Keratinocyte (primary cell): ENCODE results near the gene TRAPPC6A. TPM values are rescaled to one million over a fixed set of nuclear protein-coding genes. Genes with fewer than 3 reads are reported as not detected.

Experiments
- DNase-seq: peaks from one replicate; pipeline ENCODE4 v3.0.0-alpha.2; 2011; ENCODE audit warnings: low read depth, missing footprints, low spot score
- FAIRE-seq: peaks from 2 replicates; lab custom pipeline; 2011; peaks lifted over from hg19 to GRCh38; lab: Jason Lieb, UNC
- H2AFZ ChIP-seq: 2 replicates; pipeline ENCODE4 v1.6.0; 2012; ENCODE audit warnings: low read length, control low read depth, inconsistent platforms; ENCODE audit not compliant: control insufficient read depth
- H3K27ac ChIP-seq: 2 replicates; pipeline ENCODE4 v1.5.1; 2011; ENCODE audit warnings: low read length; ENCODE audit not compliant: control insufficient read depth, insufficient read depth
- H3K27me3 ChIP-seq: 3 replicates; pipeline ENCODE4 v1.6.0; 2011; ENCODE audit warnings: low read length; ENCODE audit not compliant: control insufficient read depth, insufficient read depth; ENCODE audit errors: extremely low read depth
- H3K36me3 ChIP-seq, 2 experiments: 2 replicates in 1 of 2; 3 replicates in 1 of 2; pipeline ENCODE4 v1.5.1; 2011; ENCODE audit warnings: low read length in 2 of 2, mild to moderate bottlenecking in 1 of 2; ENCODE audit not compliant: control insufficient read depth in 2 of 2, insufficient read depth in 2 of 2; ENCODE audit errors: extremely low read depth in 1 of 2
- H3K4me1 ChIP-seq: 3 replicates; pipeline ENCODE4 v1.5.1; 2011; ENCODE audit warnings: low read length; ENCODE audit not compliant: control insufficient read depth, insufficient read depth; ENCODE audit errors: extremely low read depth
- H3K4me2 ChIP-seq: 3 replicates; pipeline ENCODE4 v1.6.0; 2011; ENCODE audit warnings: low read depth, low read length; ENCODE audit not compliant: control insufficient read depth, insufficient read depth; ENCODE audit errors: extremely low read depth
- H3K4me3 ChIP-seq, 3 experiments: fragments of 200-600 bp in 1 of 3; sonication (generic) in 1 of 3; 2 replicates in 2 of 3; 3 replicates in 1 of 3; pipeline ENCODE4 v1.5.1; 2011 to 2016; ENCODE audit warnings: low read length in 3 of 3, mild to moderate bottlenecking in 3 of 3, control low read depth in 2 of 3, inconsistent platforms in 1 of 3, low read depth in 1 of 3, mixed read lengths in 1 of 3, mixed run types in 1 of 3, moderate library complexity in 1 of 3; ENCODE audit not compliant: control insufficient read depth in 2 of 3, insufficient read depth in 2 of 3; ENCODE audit errors: extremely low read depth in 1 of 3
- H3K79me2 ChIP-seq: 2 replicates; pipeline ENCODE4 v1.6.0; 2012; ENCODE audit warnings: low read length; ENCODE audit not compliant: control insufficient read depth, insufficient read depth
- H3K9ac ChIP-seq: 3 replicates; pipeline ENCODE4 v1.6.0; 2011; ENCODE audit warnings: low read length; ENCODE audit not compliant: control insufficient read depth, insufficient read depth; ENCODE audit errors: extremely low read depth
- H3K9me1 ChIP-seq: 3 replicates; pipeline ENCODE4 v1.6.0; 2011; ENCODE audit warnings: low read length; ENCODE audit not compliant: control insufficient read depth, insufficient read depth; ENCODE audit errors: extremely low read depth
- H3K9me3 ChIP-seq: 2 replicates; pipeline ENCODE4 v1.5.1; 2012; ENCODE audit warnings: low read depth, low read length; ENCODE audit not compliant: control insufficient read depth
- H4K20me1 ChIP-seq: 3 replicates; pipeline ENCODE4 v1.6.0; 2011; ENCODE audit warnings: low read length; ENCODE audit not compliant: control insufficient read depth, insufficient read depth; ENCODE audit errors: extremely low read depth
- CTCF ChIP-seq, 3 experiments: IDR thresholded peaks in 1 of 3; conservative IDR thresholded peaks in 1 of 3; optimal IDR thresholded peaks in 1 of 3; 2 replicates in 2 of 3; 3 replicates in 1 of 3; pipeline versions ENCODE3 to v1.5.1; 2011; ENCODE audit warnings: low read length in 3 of 3, mild to moderate bottlenecking in 3 of 3, moderate library complexity in 2 of 3, control low read depth in 1 of 3, inconsistent platforms in 1 of 3; ENCODE audit not compliant: insufficient read depth in 2 of 3; ENCODE audit errors: extremely low read depth in 1 of 3
- EZH2 ChIP-seq: IDR thresholded peaks from one replicate; pipeline ENCODE4 v1.6.1; 2012; ENCODE audit warnings: inconsistent platforms, mild to moderate bottlenecking, low read length, moderate library complexity
- dilution Hi-C: fragments of 300-500 bp; cut with MboI; formaldehyde crosslinking; loops from one replicate; pipeline ENCODE4 v1.7.0; 2020; ENCODE audit warnings: low sequenced_read_pairs; ENCODE audit not compliant: extremely low pct_ligation_motif_present
- polyA plus RNA-seq, 5 experiments: library from polyadenylated mRNA; depleted of rRNA in 3 of 5; stranded (reverse) in 3 of 5; stranded (forward) in 1 of 5; unstranded in 1 of 5; fragments of >200 nt; gene quantifications; 1 replicate in 1 of 5; 2 replicates in 3 of 5; 3 replicates in 1 of 5; pipeline versions ENCODE4 v1.2.1 to v1.2.3, GENCODE V29; 2011 to 2012; ENCODE audit warnings: missing spikeins in 2 of 5, low read depth in 1 of 5, low replicate concordance in 1 of 5

The TRAPPC6A gene
- polyA plus RNA-seq, 1 donor (not counting 4 experiments of a cell fraction or from before 2014, with no cell fraction given): 4.7 TPM

GRCh38 chr19:45223879-45224278 is 45.8 kb upstream of the TRAPPC6A start:
- dilution Hi-C loops: no loop called here
- no peak overlapping the region for H3K4me3 ChIP-seq
- no peaks in the 10 kb centered on the region for H3K9me1 ChIP-seq
- no peak overlapping the region for H3K4me2 ChIP-seq
- H3K36me3 ChIP-seq: no peaks in the 10 kb centered on the region
- DNase-seq: no peak
- no peak overlapping the region for H3K27ac ChIP-seq
- no peak overlapping the region for H2AFZ ChIP-seq
- no peak for TF ChIP-seq CTCF (optimal IDR thresholded peaks at IDR 0.05 in 1 of 3, IDR thresholded peaks at IDR 0.05 in 1 of 3, conservative IDR thresholded peaks at IDR 0.05 in 1 of 3; ENCODE audit: extremely low read depth in 1 of 3, insufficient read depth in 2 of 3, low read length in 3 of 3)
- no peak for TF ChIP-seq EZH2
- no peaks in the 10 kb centered on the region for H3K79me2 ChIP-seq
- no peaks in the 10 kb centered on the region for H4K20me1 ChIP-seq
- no peaks in the 10 kb centered on the region for H3K27me3 ChIP-seq
- H3K4me1 ChIP-seq: no peaks in the 10 kb centered on the region
- H3K9ac ChIP-seq: no peak overlapping the region
- no peaks in the 10 kb centered on the region for H3K9me3 ChIP-seq
- FAIRE-seq: no peak

- Histone ChIP-seq H3K9me3 (no peaks in the 10 kb centered on the region), H3K36me3 (no peaks in the 10 kb centered on the region), H3K4me1 (no peaks in the 10 kb centered on the region), H4K20me1 (no peaks in the 10 kb centered on the region), H3K9me1 (no peaks in the 10 kb centered on the region), H3K27ac (no peak overlapping the region), H3K27me3 (no peaks in the 10 kb centered on the region), H3K9ac (no peak overlapping the region), H3K4me2 (no peak overlapping the region), H3K4me3 (no peak overlapping the region), H2AFZ (no peak overlapping the region), H3K79me2 (no peaks in the 10 kb centered on the region)
- DNase-seq (no peak), FAIRE-seq (no peak)
- dilution Hi-C loops: no loop called here
- TF ChIP-seq EZH2 (no peak), CTCF (optimal IDR thresholded peaks at IDR 0.05 in 1 of 3, IDR thresholded peaks at IDR 0.05 in 1 of 3, conservative IDR thresholded peaks at IDR 0.05 in 1 of 3; ENCODE audit: extremely low read depth in 1 of 3, insufficient read depth in 2 of 3, low read length in 3 of 3) (no peak)
These were observed 44.7 kb upstream of the TRAPPC6A start for GRCh38 chr19:45222724-45223123.
